ENCODE measurements around the gene VENTX.

VENTX gene

GRCh38 chr10:133237588-133238465 lies at the start of gene VENTX:
Gene VENTX, plus strand, starts transcription at chr10:133237855. Its CDS starts 60 bp downstream, at chr10:133237915.
- no peak for DNase-seq

GRCh38 chr10:133187906-133188681 lies 49.6 kb upstream of the VENTX start:
- no peak for DNase-seq

- DNase-seq = no peak
Observed at GRCh38 chr10:133189256-133189655, 48.4 kb upstream of the VENTX start.

GRCh38 chr10:133189726-133190125 lies 47.9 kb upstream of the VENTX start:
- DNase-seq = no peak

- DNase-seq = no peak
Observed at GRCh38 chr10:133190225-133190624, 47.4 kb upstream of the VENTX start.

- no peak for DNase-seq
Observed at GRCh38 chr10:133191651-133192050, 46.0 kb upstream of the VENTX start.

- no peak for DNase-seq
Observed at GRCh38 chr10:133194151-133194550, 43.5 kb upstream of the VENTX start.

- no peak for DNase-seq
Observed at GRCh38 chr10:133195096-133195495, 42.6 kb upstream of the VENTX start.

GRCh38 chr10:133195611-133196010 lies 42.0 kb upstream of the VENTX start:
- no peak for DNase-seq

- DNase-seq = no peak
Observed at GRCh38 chr10:133196221-133196915, 41.3 kb upstream of the VENTX start.

- no peak for DNase-seq
Observed at GRCh38 chr10:133196936-133197758, 40.5 kb upstream of the VENTX start.

- DNase-seq = no peak
Observed at GRCh38 chr10:133197786-133198185, 39.9 kb upstream of the VENTX start.

GRCh38 chr10:133198206-133198605 lies 39.4 kb upstream of the VENTX start:
- DNase-seq = no peak

- DNase-seq = no peak
Observed at GRCh38 chr10:133198621-133199487, 38.8 kb upstream of the VENTX start.

- DNase-seq = no peak
Observed at GRCh38 chr10:133199488-133199885, 38.2 kb upstream of the VENTX start.

GRCh38 chr10:133199992-133200611 lies 37.6 kb upstream of the VENTX start:
- DNase-seq = no peak

- DNase-seq = no peak
Observed at GRCh38 chr10:133200621-133201031, 37.0 kb upstream of the VENTX start.

GRCh38 chr10:133201151-133201947 lies 36.3 kb upstream of the VENTX start:
- no peak for DNase-seq

GRCh38 chr10:133201948-133202725 lies 35.5 kb upstream of the VENTX start:
- no peak for DNase-seq

Data from CD4-positive, alpha-beta T cell treated with Interleukin-15 for 1 hour (primary cell).